GM21381 (cell line): ENCODE results near the gene TRIM72.
"Not testable (repeated sequence)": the region's sequence is repeated elsewhere in the genome, so short reads cannot be mapped to it uniquely, and the experiment has no call there.

Experiments
- ATAC-seq: cut with Tn5 transposase; IDR thresholded peaks from one replicate; pipeline ENCODE4 v1.9.1; 2021; ENCODE audit warnings: mild to moderate bottlenecking, moderate library complexity; ENCODE audit not compliant: unreplicated experiment

Gene TRIM72

DNA sequence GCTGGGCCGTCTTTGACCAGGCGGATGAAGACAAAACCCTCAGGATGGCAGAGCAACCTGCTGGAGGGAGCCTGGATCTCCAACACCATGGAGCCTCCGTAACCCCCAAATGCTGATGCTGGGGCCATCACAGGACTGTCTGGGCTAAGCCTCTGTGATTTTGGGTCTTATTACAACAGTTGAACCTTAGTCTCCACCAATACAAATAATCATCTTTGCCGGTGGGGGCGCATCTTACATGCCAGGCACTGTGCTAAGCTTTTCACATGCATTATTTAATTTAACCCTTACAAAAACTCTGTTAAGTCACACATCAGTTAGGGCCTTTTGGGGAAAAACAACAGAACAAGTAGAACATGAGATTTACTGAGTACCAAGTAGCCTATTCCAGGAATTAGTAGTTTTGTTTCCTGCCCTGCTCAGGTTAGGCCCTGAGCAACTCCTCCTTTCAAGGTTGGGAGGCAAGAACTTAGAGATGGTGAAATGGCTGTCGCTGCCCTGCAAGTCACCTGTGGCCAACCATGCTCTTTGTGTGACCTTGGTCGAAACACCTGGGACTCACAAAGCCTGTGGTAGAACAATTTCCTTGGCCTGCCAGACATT is 37.0 kb downstream of the TRIM72 start:
- no peak for ATAC-seq

GRCh38 chr16:31251435-31251834 is 37.5 kb downstream of the TRIM72 start:
- ATAC-seq, result no peak

DNA sequence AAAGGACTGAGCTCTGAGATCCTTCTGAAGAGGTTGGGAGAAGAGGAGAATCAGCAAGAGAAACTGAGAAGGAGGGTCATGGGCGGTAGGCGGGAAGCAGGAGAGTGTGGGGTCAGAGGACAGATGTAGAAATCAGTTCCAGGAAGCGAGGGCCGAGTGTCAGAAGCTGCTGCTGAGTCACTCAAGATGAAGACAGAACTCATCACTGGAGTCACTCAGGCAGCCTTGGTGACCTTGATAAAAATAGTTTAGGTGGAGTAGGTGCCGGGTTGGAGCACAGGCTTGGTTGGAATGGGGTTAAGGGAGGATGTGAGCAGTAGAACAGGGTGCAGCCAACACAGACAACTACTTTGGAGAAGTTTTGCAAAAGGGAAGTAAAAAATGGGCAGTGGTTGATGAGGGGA is 39.7 kb downstream of the TRIM72 start:
- ATAC-seq, result no peak

- ATAC-seq, result no peak
Observed at GRCh38 chr16:31256466-31256865, 42.5 kb downstream of the TRIM72 start.

DNA sequence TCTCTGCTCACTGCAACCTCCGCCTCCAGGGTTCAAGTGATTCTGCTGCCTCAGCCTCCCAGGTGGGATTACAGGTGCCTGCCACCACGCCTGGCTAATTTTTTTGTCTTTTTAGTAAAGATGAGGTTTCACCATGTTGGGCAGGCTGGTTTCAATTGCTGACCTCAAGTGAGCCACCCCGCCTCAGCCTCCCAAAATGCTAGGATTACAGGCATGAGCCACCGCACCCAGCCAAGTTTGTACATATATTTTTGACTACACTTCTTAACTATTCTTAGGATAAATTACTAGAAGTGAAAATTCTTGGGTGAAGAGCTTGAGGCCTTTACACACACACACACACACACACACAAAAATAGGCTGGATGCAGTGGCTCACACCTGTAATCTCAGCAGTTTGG is 44.4 kb downstream of the TRIM72 start:
- no peak for ATAC-seq

- no peak for ATAC-seq
Observed at GRCh38 chr16:31260136-31260931, 46.4 kb downstream of the TRIM72 start.

DNA sequence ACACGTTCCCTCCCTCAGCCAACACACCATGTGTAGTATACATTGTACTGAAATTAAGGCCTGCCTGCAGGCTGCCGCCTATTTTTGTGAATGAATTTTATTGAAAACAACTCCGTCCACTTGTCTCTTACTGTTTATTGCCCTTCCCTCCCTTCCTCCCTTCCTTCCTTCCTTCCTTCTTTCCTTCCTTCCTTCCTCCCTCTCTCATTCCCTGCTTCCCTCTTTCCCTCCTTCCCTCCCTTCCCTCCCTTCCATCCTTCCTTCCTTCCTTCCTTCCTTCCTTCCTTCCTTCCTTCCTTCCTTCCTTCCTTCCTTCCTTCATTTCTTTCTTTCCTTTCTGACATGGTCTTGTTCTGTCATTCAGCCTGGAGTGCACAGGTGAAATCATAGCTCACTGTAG is 48.2 kb downstream of the TRIM72 start:
- ATAC-seq, result no peak

DNA sequence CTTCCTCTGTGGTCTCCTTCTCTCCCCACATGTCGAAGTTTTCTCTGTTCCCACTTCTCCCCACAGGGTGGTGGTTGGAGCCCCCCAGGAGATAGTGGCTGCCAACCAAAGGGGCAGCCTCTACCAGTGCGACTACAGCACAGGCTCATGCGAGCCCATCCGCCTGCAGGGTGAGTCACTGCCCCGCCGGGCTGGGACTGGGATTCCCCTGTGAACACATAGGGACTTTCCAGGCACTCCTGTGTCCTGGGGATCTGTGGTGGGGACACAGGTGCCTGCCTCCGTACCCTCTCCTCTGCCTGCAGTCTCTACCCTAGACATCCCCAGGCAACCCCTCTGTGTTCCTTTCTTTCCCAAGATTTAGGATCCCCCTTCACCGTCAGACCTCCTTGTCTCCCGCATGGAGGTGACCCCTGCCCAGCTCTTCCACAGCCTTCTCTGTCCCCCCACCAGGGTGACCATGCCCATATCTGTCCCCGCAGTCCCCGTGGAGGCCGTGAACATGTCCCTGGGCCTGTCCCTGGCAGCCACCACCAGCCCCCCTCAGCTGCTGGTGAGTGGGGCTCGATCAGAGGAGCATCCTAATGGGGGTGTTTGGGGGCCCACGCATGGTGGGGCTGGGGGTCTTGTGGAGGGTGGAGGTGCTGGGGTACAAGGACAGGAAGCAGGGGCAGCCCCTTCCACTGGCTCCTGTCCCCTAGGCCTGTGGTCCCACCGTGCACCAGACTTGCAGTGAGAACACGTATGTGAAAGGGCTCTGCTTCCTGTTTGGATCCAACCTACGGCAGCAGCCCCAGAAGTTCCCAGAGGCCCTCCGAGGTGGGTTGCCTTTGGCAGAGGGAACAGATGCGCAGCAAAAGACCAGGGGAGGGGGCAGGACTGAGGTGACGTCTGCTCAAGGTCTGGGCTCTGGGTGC is 51.7 kb downstream of the TRIM72 start:
- peak; percentile 80 for ATAC-seq

DNA sequence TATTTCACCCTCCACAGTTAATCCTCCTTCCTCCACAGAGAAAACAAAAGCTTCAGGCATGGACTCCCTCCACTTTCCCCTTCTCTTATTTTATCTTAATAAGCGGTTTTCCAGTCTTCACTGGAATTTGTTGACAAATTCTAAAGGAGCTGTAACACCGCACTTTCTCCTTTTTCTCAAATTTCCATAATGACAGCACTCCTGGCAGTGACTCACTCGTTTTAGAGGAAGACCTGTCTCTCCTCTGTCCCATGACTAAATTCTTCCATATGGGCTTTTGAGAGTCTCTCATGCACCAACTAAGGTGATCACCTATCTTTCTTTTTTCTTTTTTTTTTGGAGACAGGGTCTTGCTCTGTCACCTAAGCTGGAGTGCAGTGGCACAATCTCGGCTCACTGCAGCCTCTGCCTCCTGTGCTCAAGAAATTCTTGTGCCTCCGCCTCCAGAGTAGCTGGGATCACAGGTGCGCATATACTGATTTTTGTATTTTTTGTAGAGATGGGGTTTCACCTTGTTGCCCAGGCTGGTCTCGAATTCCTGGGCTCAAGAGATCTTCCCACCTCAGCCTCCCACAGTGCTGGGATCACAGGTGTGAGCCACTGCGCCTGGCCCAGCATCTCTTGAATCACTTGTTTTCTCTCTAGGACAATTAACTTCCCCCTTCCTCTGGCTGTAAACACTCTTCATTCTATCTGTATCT is 53.6 kb downstream of the TRIM72 start:
- ATAC-seq, result no peak

DNA sequence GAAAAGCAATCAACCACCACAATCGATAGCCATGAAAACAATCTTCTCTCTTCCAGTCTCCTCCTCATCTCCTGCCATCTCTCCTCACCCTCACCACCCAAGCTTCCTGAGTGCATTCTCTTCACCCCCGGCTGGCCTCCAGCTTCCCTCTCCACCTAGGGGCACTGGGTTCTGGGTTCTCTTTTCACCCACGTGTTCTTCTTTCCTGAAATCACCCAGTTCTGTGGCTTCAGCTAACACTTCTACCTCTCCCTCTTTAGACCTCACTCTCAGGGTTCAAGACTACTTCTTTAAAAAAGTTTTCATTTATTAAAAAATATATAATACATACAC is 54.1 kb downstream of the TRIM72 start:
- no peak for ATAC-seq

- no peak for ATAC-seq
Observed at GRCh38 chr16:31268891-31269290, 55.0 kb downstream of the TRIM72 start.

- ATAC-seq, result no peak
Observed at GRCh38 chr16:31269541-31269940, 55.6 kb downstream of the TRIM72 start.

DNA sequence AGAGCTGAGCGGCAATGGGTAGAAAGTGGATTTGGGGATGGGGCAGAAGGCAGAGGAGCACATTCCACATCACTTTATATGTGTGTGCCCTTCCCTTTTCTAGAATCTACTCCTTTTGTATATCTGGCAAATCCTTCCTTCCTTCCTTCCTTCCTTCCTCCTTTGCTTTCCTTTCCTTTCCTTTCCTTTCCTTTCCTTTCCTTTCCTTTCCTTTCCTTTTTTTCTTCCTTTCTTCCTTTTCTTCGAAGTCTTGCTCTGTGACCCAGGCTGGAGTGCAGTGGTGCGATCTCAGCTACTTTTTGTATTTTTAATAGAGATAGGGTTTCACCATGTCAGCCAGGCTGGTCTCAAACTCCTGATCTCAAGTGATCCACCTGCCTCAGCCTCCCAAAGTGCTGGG is 56.1 kb downstream of the TRIM72 start:
- not testable (repeated sequence) for ATAC-seq

- ATAC-seq, result no peak
Observed at GRCh38 chr16:31270795-31271194, 56.9 kb downstream of the TRIM72 start.

DNA sequence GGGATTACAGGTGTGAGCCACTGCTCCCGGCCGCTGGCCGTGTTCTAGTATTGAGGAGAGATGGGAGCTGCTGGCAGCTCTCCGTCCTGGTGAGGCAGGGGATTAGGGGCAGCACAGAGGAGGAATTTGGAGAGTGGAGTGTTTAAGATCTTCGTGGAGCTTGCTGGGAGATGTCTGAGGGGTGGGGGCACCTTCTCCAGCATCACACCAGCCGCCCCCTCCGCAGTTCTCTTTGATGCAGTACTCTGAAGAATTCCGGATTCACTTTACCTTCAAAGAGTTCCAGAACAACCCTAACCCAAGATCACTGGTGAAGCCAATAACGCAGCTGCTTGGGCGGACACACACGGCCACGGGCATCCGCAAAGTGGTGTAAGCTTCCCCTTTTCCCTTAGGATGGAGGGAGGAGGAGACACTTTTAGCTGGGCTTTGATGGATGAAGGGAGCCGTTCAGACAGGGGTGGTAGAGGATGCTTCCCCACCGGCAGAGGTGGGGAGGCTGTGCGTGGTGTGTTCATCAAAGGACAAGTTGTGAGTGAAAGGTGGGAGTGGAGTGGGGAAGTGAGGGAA is 57.8 kb downstream of the TRIM72 start:
- ATAC-seq, result no peak

DNA sequence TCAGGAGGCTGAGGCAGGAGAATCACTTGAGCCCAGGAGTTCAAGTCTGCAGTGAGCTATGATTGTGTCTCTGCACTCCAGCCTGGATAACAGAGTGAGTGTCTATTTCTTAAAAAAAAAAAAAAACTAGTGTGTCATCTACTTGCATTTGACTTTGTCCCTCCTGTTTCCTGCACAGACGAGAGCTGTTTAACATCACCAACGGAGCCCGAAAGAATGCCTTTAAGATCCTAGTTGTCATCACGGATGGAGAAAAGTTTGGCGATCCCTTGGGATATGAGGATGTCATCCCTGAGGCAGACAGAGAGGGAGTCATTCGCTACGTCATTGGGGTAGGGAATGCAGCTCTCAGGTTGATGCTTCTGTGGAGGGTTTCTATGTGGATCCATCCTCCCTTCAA is 59.3 kb downstream of the TRIM72 start:
- ATAC-seq, result no peak

- ATAC-seq, result no peak
Observed at GRCh38 chr16:31273676-31274075, 59.8 kb downstream of the TRIM72 start.

DNA sequence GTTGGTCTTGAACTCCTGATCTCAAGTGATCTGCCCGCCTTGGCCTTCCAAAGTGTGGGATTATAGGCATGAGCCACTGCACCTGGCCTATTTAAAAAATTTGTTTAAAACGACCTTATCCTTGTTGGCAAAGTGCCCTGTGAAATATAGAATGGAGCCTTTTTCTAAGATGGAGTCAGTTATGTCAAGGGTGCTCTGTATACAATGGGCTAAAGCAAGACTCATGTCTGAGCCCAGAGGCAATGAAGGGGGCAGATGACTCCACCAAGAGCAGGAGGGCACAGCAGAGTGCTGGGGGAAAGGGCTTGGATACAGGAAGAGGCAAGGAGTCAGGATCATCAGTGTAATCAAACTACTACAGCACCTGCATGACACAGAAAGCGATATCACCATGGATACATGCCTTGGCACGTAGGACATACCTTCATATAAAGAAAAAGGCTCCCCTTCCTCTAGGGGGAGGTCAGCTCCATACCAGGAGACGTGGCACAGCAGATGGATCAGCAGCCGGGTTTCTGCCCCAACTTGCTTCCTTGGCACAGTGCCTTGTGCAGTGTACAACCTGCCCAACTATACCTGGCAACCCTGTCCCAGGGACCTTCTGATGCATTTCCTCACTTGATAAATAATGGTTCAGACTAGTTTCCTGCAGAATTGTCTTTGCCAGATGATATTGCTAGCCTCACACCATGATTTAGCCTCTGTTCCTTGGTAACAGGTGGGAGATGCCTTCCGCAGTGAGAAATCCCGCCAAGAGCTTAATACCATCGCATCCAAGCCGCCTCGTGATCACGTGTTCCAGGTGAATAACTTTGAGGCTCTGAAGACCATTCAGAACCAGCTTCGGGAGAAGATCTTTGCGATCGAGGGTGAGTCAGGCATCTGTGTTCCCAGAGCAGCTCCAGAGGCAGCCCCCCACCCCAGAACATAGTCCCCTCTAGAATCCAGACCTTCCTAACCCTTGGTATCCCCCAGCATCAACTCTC is 61.2 kb downstream of the TRIM72 start:
- ATAC-seq, result no peak

DNA sequence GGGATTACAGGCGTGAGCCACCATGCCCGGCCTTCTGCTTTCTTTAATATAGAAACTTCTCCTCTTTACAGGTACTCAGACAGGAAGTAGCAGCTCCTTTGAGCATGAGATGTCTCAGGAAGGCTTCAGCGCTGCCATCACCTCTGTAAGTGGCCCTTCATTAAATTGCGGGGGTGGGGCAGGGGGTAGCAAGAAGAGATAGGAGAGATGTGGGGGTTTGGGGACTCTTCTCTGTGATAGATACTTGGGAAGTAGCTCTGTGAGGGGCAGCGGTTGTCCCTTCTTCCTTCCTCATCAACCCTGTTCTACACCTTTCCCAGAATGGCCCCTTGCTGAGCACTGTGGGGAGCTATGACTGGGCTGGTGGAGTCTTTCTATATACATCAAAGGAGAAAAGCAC is 62.7 kb downstream of the TRIM72 start:
- ATAC-seq, result no peak
